Activated CD8-positive, alpha-beta memory T cell treated with anti-CD3 and anti-CD28 coated beads for 4 hours (primary cell): ENCODE measurements around the gene POM121.
"Not testable (repeated sequence)": the region's sequence is repeated elsewhere in the genome, so short reads cannot be mapped to it uniquely, and the experiment has no call there.

ENCODE experiments used
- DNase-seq, 2 donors: peaks; one replicate each; pipeline ENCODE4 v3.0.0-alpha.2; 2020; ENCODE audit warnings: low read depth in 2 of 2

Gene POM121

GRCh38 chr7:72924733-72925545 lies at the start of gene POM121:
TSS of gene POM121 (plus strand) at chr7:72925095. CDS start at chr7:72925122, 27 bp downstream.
- DNase-seq: peak; percentile 66 to 73

GRCh38 chr7:72879079-72879736 lies 45.7 kb upstream of the POM121 start:
- DNase-seq: peak; percentile 38 to 61

GRCh38 chr7:72879737-72880215 lies 45.1 kb upstream of the POM121 start:
- DNase-seq: peak in 1 of 2 donors; percentile 11

GRCh38 chr7:72891750-72892149 lies 33.1 kb upstream of the POM121 start:
- not testable (repeated sequence) for DNase-seq

GRCh38 chr7:72904740-72905139 lies 20.2 kb upstream of the POM121 start:
- DNase-seq: not testable (repeated sequence)

- not testable (repeated sequence) for DNase-seq
These were observed 16.5 kb upstream of the POM121 start for GRCh38 chr7:72908422-72908821.

- not testable (repeated sequence) for DNase-seq
These were observed 13.5 kb upstream of the POM121 start for GRCh38 chr7:72911395-72911794.

GRCh38 chr7:72913750-72914149 lies 11.1 kb upstream of the POM121 start:
- DNase-seq: not testable (repeated sequence)

GRCh38 chr7:72914756-72915525 lies 10.0 kb upstream of the POM121 start:
- DNase-seq: not testable (repeated sequence)

- DNase-seq: no peak
These were observed 5.6 kb upstream of the POM121 start for GRCh38 chr7:72919256-72919775.

GRCh38 chr7:72924386-72924732 lies 536 bp upstream of the POM121 start:
- no peak for DNase-seq

- no peak for DNase-seq
These were observed 738 bp downstream of the POM121 start for GRCh38 chr7:72925546-72926120.

GRCh38 chr7:72927791-72928190 lies 2.9 kb downstream of the POM121 start:
- DNase-seq: not testable (repeated sequence)

- not testable (repeated sequence) for DNase-seq
These were observed 3.3 kb downstream of the POM121 start for GRCh38 chr7:72928216-72928615.

GRCh38 chr7:72942022-72942705 lies 17.3 kb downstream of the POM121 start:
- DNase-seq: not testable (repeated sequence)

- not testable (repeated sequence) for DNase-seq
These were observed 18.1 kb downstream of the POM121 start for GRCh38 chr7:72942956-72943355.

GRCh38 chr7:72944937-72945336 lies 20.0 kb downstream of the POM121 start:
- DNase-seq: not testable (repeated sequence)

GRCh38 chr7:72945597-72945996 lies 20.7 kb downstream of the POM121 start:
- DNase-seq: not testable (repeated sequence)

GRCh38 chr7:72946130-72946745 lies 21.3 kb downstream of the POM121 start:
- DNase-seq: not testable (repeated sequence)

GRCh38 chr7:72948714-72949113 lies 23.8 kb downstream of the POM121 start:
- not testable (repeated sequence) for DNase-seq
